Neural cell (in vitro differentiated cells): Measurements from ENCODE around the gene OSCAR. TPM values are rescaled to one million over a fixed set of nuclear protein-coding genes. Genes with fewer than 3 reads are reported as not detected.

ENCODE experiments used
- H2AFZ ChIP-seq: fragments of 200-600, 300-800 bp; sonication (generic), shearing (Covaris generic); 2 replicates; pipeline ENCODE4 v1.6.0; 2014; ENCODE audit warnings: low read depth, mild to moderate bottlenecking, antibody characterized with exemption, low read length, moderate library complexity
- H3F3A ChIP-seq: fragments of 200-600 bp; shearing (Covaris generic); 2 replicates; pipeline ENCODE4 v1.6.1; 2016; ENCODE audit warnings: mild to moderate bottlenecking, moderate library complexity, mixed read lengths, antibody characterized with exemption, low read length; ENCODE audit not compliant: insufficient read depth, poor library complexity, severe bottlenecking
- H3K27ac ChIP-seq: fragments of 200-600, 300-800 bp; sonication (generic), shearing (Covaris generic); 2 replicates; pipeline ENCODE4 v1.5.1; 2014; ENCODE audit warnings: mild to moderate bottlenecking, low read length, moderate library complexity
- H3K27me3 ChIP-seq: fragments of 300-800, 200-600 bp; sonication (generic), shearing (Covaris generic); 2 replicates; pipeline ENCODE4 v1.6.0; 2014; ENCODE audit warnings: mild to moderate bottlenecking, low read depth, low read length, moderate library complexity; ENCODE audit not compliant: insufficient read depth
- H3K36me3 ChIP-seq: fragments of 300-800, 200-600 bp; sonication (generic), shearing (Covaris generic); 2 replicates; pipeline ENCODE4 v1.5.1; 2014; ENCODE audit warnings: mild to moderate bottlenecking, antibody characterized with exemption, low read length, moderate library complexity; ENCODE audit not compliant: insufficient read depth
- H3K4me2 ChIP-seq: fragments of 300-800, 200-600 bp; sonication (generic), shearing (Covaris generic); 2 replicates; pipeline ENCODE4 v1.6.0; 2014; ENCODE audit warnings: mild to moderate bottlenecking, low read length
- H3K4me3 ChIP-seq: fragments of 300-800, 200-600 bp; sonication (generic), shearing (Covaris generic); 2 replicates; pipeline ENCODE4 v1.5.1; 2014; ENCODE audit warnings: mild to moderate bottlenecking, low read length, moderate library complexity
- H3K79me2 ChIP-seq: fragments of 200-600 bp; shearing (Covaris generic); replicated peaks from 2 replicates; pipeline ENCODE4 v1.6.0; 2014; ENCODE audit warnings: mild to moderate bottlenecking, low read length, moderate library complexity; ENCODE audit not compliant: insufficient read depth
- H3K9ac ChIP-seq: fragments of 300-800, 200-600 bp; sonication (generic), shearing (Covaris generic); 2 replicates; pipeline ENCODE4 v1.6.1; 2016; ENCODE audit warnings: mild to moderate bottlenecking, low read length, mixed read lengths
- H3K9me2 ChIP-seq: fragments of 200-600 bp; shearing (Covaris generic); 2 replicates; pipeline ENCODE4 v1.6.1; 2016; ENCODE audit warnings: mild to moderate bottlenecking, low read length, mixed read lengths; ENCODE audit not compliant: insufficient read depth
- H3K9me3 ChIP-seq: fragments of 200-600, 300-800 bp; sonication (generic), shearing (Covaris generic); 2 replicates; pipeline ENCODE4 v1.6.1; 2016; ENCODE audit warnings: mild to moderate bottlenecking, mixed run types, low read length, moderate library complexity, mixed read lengths
- H4K20me1 ChIP-seq: fragments of 200-600 bp; shearing (Covaris generic); 2 replicates; pipeline ENCODE4 v1.6.1; 2016; ENCODE audit warnings: mild to moderate bottlenecking, mixed run types; ENCODE audit not compliant: insufficient read depth
- CTCF ChIP-seq: fragments of 450-650 bp; IDR thresholded peaks from 2 replicates; pipeline ENCODE4 v1.5.1; 2014; ENCODE audit warnings: antibody characterized with exemption, mild to moderate bottlenecking, moderate library complexity; ENCODE audit not compliant: poor library complexity, severe bottlenecking
- EP300 ChIP-seq: fragments of 450-650 bp; conservative IDR thresholded peaks from 2 replicates; pipeline ENCODE4 v1.6.1; 2014; ENCODE audit warnings: antibody characterized with exemption, mild to moderate bottlenecking, moderate library complexity; ENCODE audit not compliant: poor library complexity, severe bottlenecking
- EZH2 ChIP-seq: fragments of 200-600, 300-800 bp; shearing (Covaris generic), sonication (generic); IDR thresholded peaks from 2 replicates; pipeline ENCODE4 v1.6.1; 2014; ENCODE audit warnings: antibody characterized with exemption, low read length, borderline replicate concordance, mild to moderate bottlenecking; ENCODE audit not compliant: insufficient read depth, poor library complexity, severe bottlenecking
- MXI1 ChIP-seq: fragments of 450-650 bp; conservative IDR thresholded peaks from 2 replicates; pipeline ENCODE4 v1.6.1; 2014; ENCODE audit warnings: antibody characterized with exemption, mild to moderate bottlenecking; ENCODE audit not compliant: poor library complexity, severe bottlenecking
- POLR2AphosphoS5 ChIP-seq: IDR thresholded peaks from 2 replicates; pipeline ENCODE4 v1.6.1; 2012
- RAD21 ChIP-seq: fragments of 450-650 bp; conservative IDR thresholded peaks from 2 replicates; pipeline ENCODE4 v1.6.1; 2014; ENCODE audit warnings: antibody characterized with exemption, mild to moderate bottlenecking, moderate library complexity
- REST ChIP-seq: IDR thresholded peaks from 2 replicates; pipeline ENCODE4 v1.6.1; 2012; ENCODE audit warnings: borderline replicate concordance
- SMC3 ChIP-seq: fragments of 450-650 bp; conservative IDR thresholded peaks from 2 replicates; pipeline ENCODE4 v1.6.1; 2014; ENCODE audit warnings: antibody characterized with exemption, mild to moderate bottlenecking, moderate library complexity; ENCODE audit not compliant: poor library complexity
- TAF1 ChIP-seq: IDR thresholded peaks from 2 replicates; pipeline ENCODE4 v1.6.1; 2012; ENCODE audit warnings: low read depth
- polyA plus RNA-seq: library from polyadenylated mRNA; depleted of rRNA; stranded (reverse); fragments of >200 nt; gene quantifications from 2 replicates; pipeline ENCODE4 v1.2.3, GENCODE V29; 2014

OSCAR gene
- polyA plus RNA-seq, 1 donor from 2014 or later = 0.20 TPM

GRCh38 chr19:54121259-54121658, 20.7 kb upstream of the OSCAR start:
- H2AFZ ChIP-seq = no peak overlapping the region
- H3F3A ChIP-seq = no peaks in the 10 kb centered on the region
- no peak for TF ChIP-seq REST
- no peak for TF ChIP-seq SMC3
- TF ChIP-seq TAF1 = no peak
- TF ChIP-seq EP300 = no peak
- no peak for TF ChIP-seq MXI1
- no peak for TF ChIP-seq RAD21
- no peak for TF ChIP-seq EZH2
- no peak for TF ChIP-seq POLR2AphosphoS5
- no peak for TF ChIP-seq CTCF
- no peaks in the 10 kb centered on the region for H3K9me3 ChIP-seq
- no peak overlapping the region for H3K4me3 ChIP-seq
- H3K9ac ChIP-seq = no peak overlapping the region
- H3K4me2 ChIP-seq = no peak overlapping the region
- no peaks in the 10 kb centered on the region for H3K36me3 ChIP-seq
- no peaks in the 10 kb centered on the region for H3K27me3 ChIP-seq
- H4K20me1 ChIP-seq = no peaks in the 10 kb centered on the region
- no peaks in the 10 kb centered on the region for H3K9me2 ChIP-seq
- peaks cover 4% of the 10 kb centered on the region for H3K79me2 ChIP-seq
- no peak overlapping the region for H3K27ac ChIP-seq

GRCh38 chr19:54115109-54116063, 14.8 kb upstream of the OSCAR start, which contains the start of the genes PRPF31 and TFPT:
PRPF31 (plus strand) TSS chr19:54115754; CDS start chr19:54118279, 2,525 bp downstream.
TFPT (minus strand) TSS chr19:54115657; CDS start chr19:54115269, 388 bp downstream.
- peak within 1 kb of the TSS; percentile 78 for H3K4me3 ChIP-seq
- H3K27ac ChIP-seq = peak within 1 kb of the TSS; percentile 93
- peak within 1 kb of the TSS; percentile 91 for H3K9ac ChIP-seq
- no peaks in the 10 kb centered on the region for H3K9me3 ChIP-seq
- TF ChIP-seq REST (peak; percentile 91), RAD21 (peak; percentile 23), SMC3 (peak; percentile 60), POLR2AphosphoS5 (peak; percentile 96), EZH2 (no peak), CTCF (peak; percentile 43), TAF1 (peak; percentile 92), EP300 (peak; percentile 80), MXI1 (peak; percentile 96)
- no peaks in the 10 kb centered on the region for H3K36me3 ChIP-seq
- H3K27me3 ChIP-seq = no peaks in the 10 kb centered on the region
- peaks cover 16% of the 10 kb centered on the region for H3K79me2 ChIP-seq
- H2AFZ ChIP-seq = peak within 1 kb of the TSS; percentile 46
- peak within 1 kb of the TSS; percentile 99 for H3K4me2 ChIP-seq
- H3F3A ChIP-seq = no peaks in the 10 kb centered on the region
- H3K9me2 ChIP-seq = no peaks in the 10 kb centered on the region
- H4K20me1 ChIP-seq = no peaks in the 10 kb centered on the region
